ENCODE results near the gene KIF18B.

KIF18B gene

DNA sequence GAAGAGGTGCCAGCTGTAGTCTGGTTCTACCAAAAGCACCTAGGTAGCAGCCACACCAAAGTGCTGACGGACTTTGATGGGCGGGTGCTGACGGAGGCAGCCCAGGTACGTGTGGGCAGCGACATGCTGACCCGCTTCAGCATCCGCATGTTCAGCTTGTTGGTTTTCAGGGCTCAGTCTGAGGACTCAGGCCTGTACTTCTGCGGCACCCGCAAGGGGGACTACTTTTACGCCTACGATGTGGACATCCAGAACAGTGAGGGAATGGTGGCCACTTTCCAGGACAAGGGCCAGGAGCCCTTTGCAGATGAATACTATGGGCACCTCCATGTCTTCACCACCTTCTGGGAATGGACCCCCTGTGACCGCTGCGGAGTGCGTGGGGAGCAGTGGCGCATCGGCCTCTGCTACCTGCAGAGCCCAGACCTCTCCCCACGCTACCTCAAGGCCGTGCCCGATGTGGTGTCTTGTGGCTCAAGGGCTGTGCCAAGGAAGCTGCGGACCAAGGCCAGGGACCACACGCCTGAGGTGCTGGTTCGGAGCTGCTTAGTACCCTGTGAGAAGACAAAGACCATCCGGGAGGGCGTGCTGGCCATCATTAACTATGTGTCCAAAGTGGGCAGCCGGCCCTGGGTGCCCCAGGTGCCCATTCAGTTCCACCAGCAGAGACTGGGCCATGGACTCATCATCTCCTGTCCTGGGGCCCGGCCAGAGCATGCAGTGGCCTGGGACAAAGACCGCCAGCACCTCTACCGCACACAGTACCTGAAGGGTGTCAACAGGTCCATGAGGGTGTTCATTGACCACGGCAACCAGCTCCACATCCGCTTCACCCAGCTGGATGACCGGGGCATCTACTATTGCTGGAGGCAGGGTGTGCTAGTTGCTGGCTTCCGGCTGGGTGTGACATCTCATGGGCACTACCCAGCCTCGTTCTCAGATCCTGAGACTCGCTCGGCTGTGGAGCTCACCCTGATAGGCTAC is 43.3 kb downstream of the KIF18B start:
- no peak for DNase-seq

- no peak for DNase-seq
Measured at GRCh38 chr17:44903012-44903685, 44.4 kb downstream of the KIF18B start.

- no peak for DNase-seq
Measured at GRCh38 chr17:44902135-44902760, 45.3 kb downstream of the KIF18B start.

GRCh38 chr17:44901411-44901921 is 46.1 kb downstream of the KIF18B start:
- DNase-seq, result peak; percentile 65 to 70

DNA sequence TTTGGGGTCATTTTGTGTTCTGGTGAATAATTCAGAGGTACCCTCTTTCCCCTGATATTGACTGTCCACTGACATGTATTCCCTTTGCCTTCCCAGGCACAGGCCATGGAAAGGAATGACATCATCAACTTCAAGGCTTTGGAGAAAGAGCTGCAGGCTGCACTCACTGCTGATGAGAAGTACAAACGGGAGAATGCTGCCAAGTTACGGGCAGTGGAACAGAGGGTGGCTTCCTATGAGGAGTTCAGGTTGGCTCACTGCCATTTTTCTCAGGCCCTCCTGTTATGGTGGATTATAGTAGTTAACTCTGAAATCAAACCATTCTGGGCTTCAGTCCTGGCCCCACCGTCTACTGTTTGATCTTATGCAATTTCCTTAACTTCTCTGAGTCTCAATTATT is 46.7 kb downstream of the KIF18B start:
- DNase-seq, result peak; percentile 16 to 19

DNA sequence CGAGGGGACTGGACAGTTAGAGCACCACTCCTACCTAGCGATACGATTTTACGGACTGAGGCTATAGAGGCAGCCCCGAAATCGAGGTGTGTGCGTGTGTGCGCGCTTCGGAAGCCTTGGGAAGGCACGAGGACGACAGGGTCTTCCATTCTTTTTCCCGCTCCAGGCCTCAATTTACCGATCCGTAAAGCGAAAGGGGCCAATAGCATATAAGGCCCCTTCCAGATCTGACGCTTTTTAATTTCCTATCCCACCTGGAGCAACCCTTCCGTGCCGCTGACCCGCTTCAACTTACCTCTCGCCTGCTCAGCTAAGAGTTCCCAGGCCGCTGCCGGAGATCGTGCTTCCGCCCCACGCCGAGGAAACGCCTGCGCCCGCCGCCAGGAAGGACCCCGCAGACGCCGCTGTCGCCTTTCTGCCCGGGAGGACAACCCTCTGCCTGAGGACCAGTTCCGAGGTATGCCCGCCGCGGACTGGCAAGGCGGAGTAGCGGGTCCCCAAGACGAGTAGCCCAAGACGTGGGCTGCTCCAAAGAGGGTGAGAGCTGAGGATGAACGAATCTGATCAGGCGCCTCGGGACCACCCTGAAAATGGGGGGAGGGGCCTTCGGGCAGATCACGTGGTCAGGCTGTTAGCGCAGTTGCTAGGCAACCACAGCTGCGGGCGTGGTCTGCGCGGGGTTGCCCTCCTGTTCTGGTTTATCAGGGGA is 48.3 kb downstream of the KIF18B start, which contains the start of gene EFTUD2:
Gene EFTUD2 (minus strand): TSS at position 372 of the 709 bp plus-strand sequence. CDS start 4,924 bp downstream, outside the sequence.
- peak; percentile 83 to 91 for DNase-seq

- peak; percentile 79 to 82 for DNase-seq
Measured at GRCh38 chr17:44898768-44899073, 48.9 kb downstream of the KIF18B start.

DNA sequence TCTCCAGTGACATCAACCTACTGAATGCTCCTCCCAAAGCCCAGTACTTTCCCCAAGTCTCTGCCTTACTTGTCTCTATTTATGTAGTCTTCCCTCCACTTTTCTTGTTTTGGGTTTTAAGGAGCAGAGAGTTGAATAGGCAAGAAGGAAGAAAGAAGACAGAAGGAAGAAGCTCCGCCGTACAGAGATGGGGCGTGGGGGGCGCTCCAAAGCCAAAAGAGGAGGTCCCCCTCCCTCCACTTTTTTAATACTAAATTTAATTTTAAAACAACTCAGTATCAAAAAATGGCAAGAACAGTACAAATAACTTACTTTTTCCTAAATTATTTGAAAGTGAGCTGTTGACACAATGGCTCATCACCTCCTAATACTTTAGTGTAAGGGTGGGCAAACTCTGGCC is 52.9 kb downstream of the KIF18B start:
- no peak for DNase-seq

GRCh38 chr17:44892250-44892649 is 55.3 kb downstream of the KIF18B start:
- DNase-seq, result no peak

DNA sequence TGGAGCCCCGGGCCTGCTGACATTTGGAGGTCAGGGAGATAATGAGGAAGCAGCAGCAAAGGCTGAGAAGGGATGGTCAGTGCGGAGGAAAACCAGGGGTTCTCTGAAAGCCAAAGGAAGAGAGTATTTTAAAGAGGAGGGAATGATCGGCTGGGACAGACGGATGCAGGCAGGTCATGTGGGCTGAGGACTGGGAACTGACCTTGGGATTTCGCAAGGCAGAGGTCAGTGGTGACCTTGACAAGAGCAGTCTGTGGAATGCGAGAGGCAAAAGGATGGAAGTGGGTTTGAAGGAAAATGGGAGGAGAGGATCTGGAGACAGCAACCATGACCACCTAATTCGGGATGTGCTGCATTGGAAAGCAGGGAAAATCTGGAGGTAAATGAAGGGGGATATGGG is 58.6 kb downstream of the KIF18B start:
- DNase-seq, result no peak

DNA sequence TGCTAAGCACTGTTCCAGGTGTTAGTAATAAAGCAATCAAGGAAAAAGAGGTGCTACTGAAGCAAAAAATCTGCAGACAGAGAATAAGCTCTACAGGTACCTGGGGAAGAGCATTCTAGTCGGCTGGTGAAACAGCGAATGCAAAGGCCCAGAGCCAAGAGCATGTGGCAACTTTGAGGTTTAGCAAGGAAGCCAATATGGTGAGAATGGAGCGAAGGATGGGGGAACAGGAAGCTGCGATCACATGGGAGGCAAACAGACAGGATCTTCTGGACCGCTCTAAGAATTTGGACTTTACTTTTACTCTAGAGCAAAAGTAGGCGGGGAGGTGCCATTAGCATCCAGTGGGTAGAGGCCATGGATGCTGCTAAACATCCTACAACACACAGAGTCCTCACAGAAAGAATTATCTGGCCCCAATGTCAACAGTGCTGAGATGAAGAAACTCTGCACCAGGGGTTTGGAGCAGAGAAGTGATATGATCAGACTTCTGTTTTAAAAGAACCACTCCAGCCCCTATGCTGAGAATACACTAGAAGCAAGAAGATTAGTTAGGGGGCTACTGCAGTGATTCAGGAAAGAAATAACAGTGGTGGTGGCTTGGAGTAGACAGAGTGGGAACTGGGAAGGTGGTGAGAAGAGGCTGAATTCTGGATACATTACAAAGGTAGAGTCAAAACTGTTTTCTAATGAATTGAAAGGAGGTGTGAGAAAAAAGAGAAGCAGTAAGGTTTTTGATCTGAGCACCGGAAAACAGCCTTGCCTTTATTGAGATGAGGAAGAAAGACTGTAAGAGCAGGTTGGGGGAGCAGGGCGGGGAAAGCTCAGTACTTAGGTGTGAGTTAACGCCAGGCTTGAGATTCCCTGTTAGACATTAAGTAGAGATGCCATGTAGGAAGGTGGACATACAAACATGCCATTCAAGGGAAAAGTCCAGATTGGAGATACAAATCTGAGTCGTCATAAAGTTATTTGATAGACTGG is 59.3 kb downstream of the KIF18B start:
- peak; percentile 29 to 43 for DNase-seq

- no peak for DNase-seq
Measured at GRCh38 chr17:44887016-44887415, 60.6 kb downstream of the KIF18B start.

DNA sequence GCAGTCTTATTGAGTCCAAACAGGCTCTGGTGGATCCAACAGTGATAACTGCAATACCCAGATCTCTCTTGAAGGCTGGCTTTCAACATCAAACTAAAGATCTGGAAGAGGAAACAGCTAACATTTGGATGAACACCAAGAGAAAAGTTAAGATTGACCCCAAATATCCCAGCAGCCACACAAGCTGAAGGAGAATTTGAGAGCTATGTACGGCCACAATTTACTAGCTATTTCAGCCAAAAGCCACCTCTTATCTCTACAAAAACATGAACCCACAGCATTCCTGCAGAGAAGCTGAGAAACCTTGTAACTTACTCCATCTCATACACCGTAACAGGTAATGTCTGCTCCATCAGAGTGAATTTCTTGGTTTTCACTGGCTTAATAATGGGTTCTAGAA is 62.6 kb downstream of the KIF18B start:
- no peak for DNase-seq

GRCh38 chr17:44881145-44881544 is 66.4 kb downstream of the KIF18B start:
- no peak for DNase-seq

DNA sequence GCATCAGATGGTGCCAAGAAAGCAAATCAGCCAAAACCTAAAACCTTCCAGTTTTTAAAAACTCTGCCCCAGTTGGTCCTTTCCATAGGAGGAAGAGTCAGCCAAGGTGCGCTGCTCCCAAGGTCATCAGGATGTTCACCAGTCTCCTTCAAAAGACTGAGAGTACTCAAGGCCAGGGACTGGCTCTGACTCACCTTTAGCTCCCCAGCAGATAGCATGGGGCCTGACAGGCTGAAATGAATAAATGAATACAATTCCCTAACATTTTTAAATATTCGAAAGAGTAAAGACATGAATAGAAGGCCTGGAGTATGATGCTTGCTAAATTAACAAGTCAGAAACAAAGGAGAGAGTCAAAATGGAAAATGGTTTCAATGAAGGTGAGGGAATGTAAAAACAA is 67.5 kb downstream of the KIF18B start:
- DNase-seq, result no peak

- DNase-seq, result no peak
Measured at GRCh38 chr17:44879376-44879775, 68.2 kb downstream of the KIF18B start.

- DNase-seq, result peak; percentile 39 to 40
Measured at GRCh38 chr17:44878627-44879221, 68.8 kb downstream of the KIF18B start.

GRCh38 chr17:44877121-44877520 is 70.5 kb downstream of the KIF18B start:
- no peak for DNase-seq

GRCh38 chr17:44875761-44876160 is 71.8 kb downstream of the KIF18B start:
- no peak for DNase-seq

Measured in inflammatory macrophage (primary cell).